WI38 (cell line): ENCODE measurements around the gene PLXNB1.

Experiments
- H3K4me3 ChIP-seq: 2 replicates; pipeline ENCODE4 v1.5.1; 2011; ENCODE audit warnings: low read depth, mild to moderate bottlenecking, control low read depth, low read length
- TF ChIP-seq, protein P1 (sequence below): IDR thresholded peaks from 2 replicates; pipeline ENCODE4 v1.5.1; 2012; ENCODE audit warnings: low read depth, mild to moderate bottlenecking, control low read depth, low read length

The PLXNB1 gene

DNA sequence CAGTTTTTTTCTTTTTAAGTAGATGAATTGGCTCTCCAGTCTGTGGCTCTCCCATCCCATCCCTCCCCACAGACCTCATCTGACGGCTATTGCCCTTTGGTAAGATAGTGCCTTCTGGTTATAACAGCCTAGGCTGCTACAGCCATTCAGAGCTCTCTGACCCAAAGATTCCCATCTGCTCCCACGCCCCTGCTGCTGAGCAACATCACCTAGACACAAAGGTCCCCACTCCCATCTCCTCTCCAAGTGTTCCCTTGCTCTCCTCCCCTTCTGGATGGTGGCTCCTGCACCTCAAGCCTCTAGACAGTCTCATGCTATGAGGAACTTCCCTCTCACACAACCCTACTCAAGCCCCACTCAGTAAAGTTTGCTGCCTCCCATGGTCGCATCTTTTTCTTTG, 34.2 kb downstream of the PLXNB1 start:
- TF ChIP-seq, protein P1, sequence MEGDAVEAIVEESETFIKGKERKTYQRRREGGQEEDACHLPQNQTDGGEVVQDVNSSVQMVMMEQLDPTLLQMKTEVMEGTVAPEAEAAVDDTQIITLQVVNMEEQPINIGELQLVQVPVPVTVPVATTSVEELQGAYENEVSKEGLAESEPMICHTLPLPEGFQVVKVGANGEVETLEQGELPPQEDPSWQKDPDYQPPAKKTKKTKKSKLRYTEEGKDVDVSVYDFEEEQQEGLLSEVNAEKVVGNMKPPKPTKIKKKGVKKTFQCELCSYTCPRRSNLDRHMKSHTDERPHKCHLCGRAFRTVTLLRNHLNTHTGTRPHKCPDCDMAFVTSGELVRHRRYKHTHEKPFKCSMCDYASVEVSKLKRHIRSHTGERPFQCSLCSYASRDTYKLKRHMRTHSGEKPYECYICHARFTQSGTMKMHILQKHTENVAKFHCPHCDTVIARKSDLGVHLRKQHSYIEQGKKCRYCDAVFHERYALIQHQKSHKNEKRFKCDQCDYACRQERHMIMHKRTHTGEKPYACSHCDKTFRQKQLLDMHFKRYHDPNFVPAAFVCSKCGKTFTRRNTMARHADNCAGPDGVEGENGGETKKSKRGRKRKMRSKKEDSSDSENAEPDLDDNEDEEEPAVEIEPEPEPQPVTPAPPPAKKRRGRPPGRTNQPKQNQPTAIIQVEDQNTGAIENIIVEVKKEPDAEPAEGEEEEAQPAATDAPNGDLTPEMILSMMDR, result no peak
- no peak overlapping the region for H3K4me3 ChIP-seq

DNA sequence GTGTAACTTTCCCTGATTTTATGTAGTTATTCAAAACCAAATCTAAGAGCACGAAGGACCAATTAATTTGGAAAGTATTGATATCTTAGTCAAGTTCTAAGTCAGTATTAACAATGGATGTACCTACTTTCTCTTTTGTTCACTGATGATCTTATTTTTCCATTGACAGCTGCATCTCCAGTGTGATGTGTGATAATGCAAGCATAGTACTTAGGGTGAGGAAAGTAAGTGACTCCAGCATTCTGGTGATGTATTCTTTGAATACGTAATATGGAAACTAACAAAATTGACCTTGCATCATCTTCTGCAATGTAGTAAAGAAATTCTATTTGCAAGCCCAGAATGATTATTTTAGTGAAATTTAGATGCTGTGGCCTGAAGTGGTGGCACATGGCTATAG, 35.5 kb downstream of the PLXNB1 start:
- H3K4me3 ChIP-seq, result no peak overlapping the region
- TF ChIP-seq, protein P1, result no peak

DNA sequence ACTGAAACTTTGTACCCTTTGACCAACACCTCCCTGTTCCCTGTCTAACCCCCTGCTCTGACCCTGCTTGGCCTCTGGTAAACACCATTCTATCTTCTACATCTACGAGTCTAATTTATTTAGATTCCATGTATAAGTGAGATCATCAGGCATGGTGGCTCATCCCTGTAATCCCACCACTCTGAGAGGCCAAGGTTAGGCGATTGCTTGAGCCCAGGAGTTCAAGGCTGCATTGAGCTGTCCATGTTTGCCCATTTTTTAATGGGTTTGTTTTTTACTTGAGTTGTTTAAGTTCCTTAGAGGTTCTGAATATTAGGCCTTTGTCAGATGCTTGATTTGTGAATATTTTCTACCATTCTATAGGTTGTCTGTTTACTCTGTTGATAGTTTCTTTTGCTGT, 40.9 kb downstream of the PLXNB1 start:
- no peak overlapping the region for H3K4me3 ChIP-seq

DNA sequence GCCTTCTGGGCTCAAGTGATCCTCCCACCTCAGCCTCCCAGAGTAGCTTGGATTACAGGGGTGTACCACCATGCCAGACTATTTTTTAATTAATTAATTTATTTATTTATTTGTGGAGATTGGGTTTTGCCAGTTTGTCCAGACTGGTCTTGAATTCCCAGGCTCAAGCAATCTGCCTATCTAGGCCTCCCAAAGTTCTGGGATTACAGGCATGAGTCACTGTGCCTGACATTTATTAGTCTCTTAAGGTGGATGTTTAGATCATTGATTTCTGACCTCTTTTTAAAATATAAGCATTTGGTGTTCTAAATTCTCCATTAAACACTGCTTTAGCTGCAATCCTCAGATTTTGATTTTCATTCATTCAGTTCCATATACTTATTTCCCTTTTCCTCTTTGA, 42.3 kb downstream of the PLXNB1 start:
- H3K4me3 ChIP-seq, result no peak overlapping the region
- TF ChIP-seq, protein P1, result no peak

More for the DNA sequence above, 40.9 kb downstream of the PLXNB1 start:
- TF ChIP-seq, protein P1, result no peak

DNA sequence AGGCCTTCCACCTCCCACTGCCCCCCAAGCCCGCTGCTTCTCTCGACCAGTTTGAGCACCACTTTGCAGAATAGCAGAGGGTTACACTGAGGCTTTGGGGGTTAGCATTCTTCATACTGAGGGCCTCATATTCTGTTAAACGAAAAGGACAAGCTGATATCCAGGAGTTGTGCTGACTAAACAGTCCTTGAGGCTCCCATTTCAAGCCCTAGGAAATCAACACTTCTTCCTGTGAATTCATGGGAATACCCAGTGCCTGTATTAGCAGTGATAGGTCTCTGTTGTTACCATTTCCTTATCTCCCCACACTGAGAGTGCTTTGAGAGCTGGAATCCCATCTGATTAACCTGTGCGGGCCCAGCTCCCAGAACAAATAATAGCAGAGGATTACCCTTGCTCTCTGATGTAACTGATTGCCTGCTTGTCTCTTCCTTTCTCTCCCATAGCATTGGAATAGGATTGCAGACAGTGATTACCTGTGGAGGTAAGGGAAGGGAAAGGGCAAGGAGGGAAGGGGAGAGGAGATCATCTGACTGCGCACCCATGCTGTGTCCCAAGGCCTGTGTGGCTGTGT, 56.9 kb downstream of the PLXNB1 start:
- H3K4me3 ChIP-seq, result no peak overlapping the region
- TF ChIP-seq, protein P1, result no peak

DNA sequence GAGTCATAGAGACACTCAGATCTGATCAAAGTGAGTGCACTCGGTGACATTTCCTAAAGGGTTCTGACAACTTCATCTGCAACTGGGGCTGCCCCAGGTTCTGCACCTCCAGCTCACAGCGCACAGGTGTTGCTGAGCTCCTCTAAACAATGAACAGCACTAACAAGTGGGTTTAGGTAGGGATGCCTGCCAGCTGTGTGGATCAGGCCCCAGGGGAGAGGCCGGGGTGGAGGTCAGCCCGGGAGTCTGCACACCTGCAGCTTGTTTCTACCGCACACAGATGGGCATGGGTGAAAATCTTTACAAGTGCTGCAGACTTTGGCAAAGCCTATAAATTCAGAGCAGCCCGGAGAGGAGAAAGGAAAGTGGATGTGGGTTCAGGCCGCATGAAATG, 57.5 kb downstream of the PLXNB1 start:
- TF ChIP-seq, protein P1, result no peak
- H3K4me3 ChIP-seq, result no peak overlapping the region

DNA sequence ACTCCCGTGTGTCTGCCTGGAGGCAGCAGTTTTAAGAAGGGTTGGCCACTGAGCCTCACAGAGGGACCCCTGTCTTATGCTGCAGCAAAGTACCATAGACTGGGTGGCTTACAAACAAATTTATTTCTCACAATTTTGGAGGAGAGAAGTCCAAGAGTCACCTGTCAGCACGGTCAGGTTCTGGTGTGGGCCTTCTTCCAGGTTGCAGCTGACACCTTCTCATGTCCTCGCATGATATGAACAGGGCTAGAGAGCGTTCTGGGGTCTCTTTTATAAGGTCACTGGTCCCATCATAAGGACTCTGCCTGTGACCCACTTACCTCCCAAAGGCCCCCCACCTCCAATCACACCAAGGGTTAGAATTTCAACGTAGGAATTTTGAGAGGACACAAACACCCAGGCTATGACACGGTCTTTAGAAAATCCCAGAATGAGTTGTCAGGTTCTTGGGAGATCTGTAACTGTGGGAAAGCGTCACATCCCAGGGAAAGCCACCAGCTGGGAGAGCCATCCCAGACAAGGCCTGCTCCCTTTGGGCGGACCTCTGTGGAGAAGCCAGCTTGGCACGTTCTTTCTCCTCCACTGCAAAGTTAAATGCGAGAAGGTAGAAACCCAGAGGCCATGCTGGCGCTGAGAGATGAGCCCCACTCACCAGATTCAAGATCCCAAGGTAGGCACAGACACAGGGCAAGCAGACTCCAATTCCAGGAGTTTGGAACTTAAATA, 58.1 kb downstream of the PLXNB1 start, which contains the start of gene FBXW12:
Gene FBXW12, plus strand, starts transcription at position 569 of the 726 bp plus-strand sequence. CDS start 549 bp downstream, outside the sequence.
- no peak within 1 kb of the TSS for H3K4me3 ChIP-seq
- TF ChIP-seq, protein P1, result no peak
